Measurements from ENCODE around the gene DLGAP1. TPM values are rescaled to one million over a fixed set of nuclear protein-coding genes. Genes with fewer than 3 reads are reported as not detected.

The DLGAP1 gene
- total and polyA plus RNA-seq, 7 experiments from 2014 or later: 0.32 to 1.0 TPM; not detected in 5

DNA sequence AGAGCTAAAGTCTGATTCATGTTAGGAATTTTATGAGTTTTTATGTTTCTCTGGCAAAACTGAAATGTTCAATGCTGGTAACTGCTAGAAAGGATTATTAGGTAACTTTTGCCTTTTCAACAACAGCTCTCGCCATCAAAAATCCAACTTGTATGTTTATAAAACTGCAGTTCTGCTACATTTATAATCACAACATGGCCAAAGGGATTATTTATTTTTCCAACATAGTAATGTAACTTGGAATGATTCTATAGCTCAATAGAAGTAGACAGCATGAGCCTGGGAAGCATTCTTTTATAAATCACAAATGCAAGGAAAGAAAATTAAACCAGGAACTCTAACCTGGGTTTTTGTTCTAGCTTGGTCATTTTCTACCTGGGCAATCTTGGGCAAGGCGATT is 534.3 kb downstream of the DLGAP1 start:
- DNase-seq: no peak
- ChIA-PET CTCF (no interaction called here), POLR2A (no interaction called here)
- Mint-ChIP-seq H3K9me3 (no peaks in the 10 kb centered on the region), H3K27me3 (peaks cover 0 to 22% (median 20%) of the 10 kb centered on the region in 5 donors), H3K36me3 (no peaks in the 10 kb centered on the region), H3K4me3 (no peak overlapping the region), H3K4me1 (no peaks in the 10 kb centered on the region), H3K27ac (no peak overlapping the region)
- intact Hi-C loops (cut with micrococcal nuclease): no loop called here
- no peaks in the 10 kb centered on the region for H3K4me1 ChIP-seq (ENCODE audit: control insufficient read depth in 2 of 2, insufficient read depth in 2 of 2, low read length in 2 of 2)
- H3K4me3 ChIP-seq (ENCODE audit: low read length): no peak overlapping the region
- H3K36me3 ChIP-seq (ENCODE audit: control insufficient read depth in 2 of 3, insufficient read depth in 3 of 3, low read length in 3 of 3): no peaks in the 10 kb centered on the region
- H3K27me3 ChIP-seq (ENCODE audit: control insufficient read depth in 2 of 2, insufficient read depth in 2 of 2, low read length in 2 of 2): no peaks in the 10 kb centered on the region
- ATAC-seq: no peak
- H3K27ac ChIP-seq (ENCODE audit: low read depth, low read length): no peak overlapping the region
- no peaks in the 10 kb centered on the region for H3K9me3 ChIP-seq (ENCODE audit: control insufficient read depth in 2 of 3, low read length in 3 of 3)

DNA sequence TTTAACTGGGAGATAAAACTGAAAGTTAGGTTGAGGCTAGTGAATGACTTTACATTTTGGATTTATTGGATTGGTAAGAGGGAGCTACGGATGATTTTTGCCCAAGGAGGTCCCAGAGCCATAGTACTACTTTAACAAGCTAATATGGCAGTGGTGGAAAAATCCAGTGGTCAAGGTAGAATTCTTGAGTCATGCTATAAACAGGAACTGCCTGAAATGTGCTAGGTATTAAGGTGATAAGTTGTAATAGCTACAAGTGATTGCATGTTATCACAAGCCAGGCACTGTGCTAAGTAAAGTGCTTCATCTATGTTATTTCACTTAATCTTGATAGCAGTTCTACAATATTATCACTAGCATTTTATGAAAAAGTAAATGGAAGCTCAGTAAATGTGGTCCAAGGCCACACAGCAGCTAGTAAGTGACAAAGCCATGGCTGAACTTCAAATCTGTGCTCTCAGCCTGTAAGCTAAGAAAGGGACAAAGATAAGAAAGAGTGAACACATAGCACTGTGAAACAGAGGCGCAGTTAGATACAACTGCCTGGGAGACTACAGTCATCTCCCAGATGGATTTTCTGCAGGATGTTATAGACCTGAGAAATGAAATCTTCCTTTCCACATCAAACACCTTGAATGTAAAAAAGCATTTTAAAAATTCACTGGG is 535.6 kb downstream of the DLGAP1 start:
- no peaks in the 10 kb centered on the region for H3K4me1 ChIP-seq (ENCODE audit: control insufficient read depth in 2 of 2, insufficient read depth in 2 of 2, low read length in 2 of 2)
- DNase-seq: no peak
- no peak overlapping the region for H3K4me3 ChIP-seq (ENCODE audit: low read length)
- H3K36me3 Mint-ChIP-seq: no peaks in the 10 kb centered on the region
- no peaks in the 10 kb centered on the region for H3K4me1 Mint-ChIP-seq
- no peaks in the 10 kb centered on the region for H3K9me3 ChIP-seq (ENCODE audit: control insufficient read depth in 2 of 3, low read length in 3 of 3)
- ATAC-seq: no peak
- H3K27me3 ChIP-seq (ENCODE audit: control insufficient read depth in 2 of 2, insufficient read depth in 2 of 2, low read length in 2 of 2): no peaks in the 10 kb centered on the region
- H3K27ac ChIP-seq (ENCODE audit: low read depth, low read length): no peak overlapping the region
- no peaks in the 10 kb centered on the region for H3K36me3 ChIP-seq (ENCODE audit: control insufficient read depth in 2 of 3, insufficient read depth in 3 of 3, low read length in 3 of 3)
- no peak overlapping the region for H3K27ac Mint-ChIP-seq
- intact Hi-C loops (cut with micrococcal nuclease): no loop called here
- ChIA-PET POLR2A (no interaction called here), CTCF (no interaction called here)
- no peaks in the 10 kb centered on the region for H3K9me3 Mint-ChIP-seq
- H3K27me3 Mint-ChIP-seq: peaks cover 0 to 20% (median 13%) of the 10 kb centered on the region in 5 donors
- H3K4me3 Mint-ChIP-seq: no peak overlapping the region

DNA sequence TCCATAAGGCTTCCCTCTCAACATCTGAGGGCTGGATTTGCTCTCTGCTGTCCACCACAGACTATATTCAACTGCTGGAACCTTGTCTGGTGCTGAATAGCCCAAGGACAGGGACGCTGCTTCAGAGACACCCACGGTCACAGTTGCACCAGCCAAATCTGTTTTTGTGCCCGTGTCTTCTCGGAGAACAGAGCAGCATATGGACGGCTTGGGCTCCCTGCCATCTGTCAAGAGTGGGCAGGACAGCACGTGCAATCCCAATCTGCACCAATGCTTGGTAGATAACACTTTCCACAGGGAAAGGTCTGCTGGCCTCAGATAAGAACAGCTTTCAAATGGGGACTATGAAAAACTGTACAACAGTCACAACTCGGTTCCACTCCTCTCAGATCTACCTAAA is 539.0 kb downstream of the DLGAP1 start:
- Histone ChIP-seq H3K27ac (ENCODE audit: low read depth, low read length) (no peak overlapping the region), H3K4me1 (ENCODE audit: control insufficient read depth in 2 of 2, insufficient read depth in 2 of 2, low read length in 2 of 2) (no peaks in the 10 kb centered on the region), H3K36me3 (ENCODE audit: control insufficient read depth in 2 of 3, insufficient read depth in 3 of 3, low read length in 3 of 3) (no peaks in the 10 kb centered on the region), H3K27me3 (ENCODE audit: control insufficient read depth in 2 of 2, insufficient read depth in 2 of 2, low read length in 2 of 2) (no peaks in the 10 kb centered on the region), H3K4me3 (ENCODE audit: low read length) (no peak overlapping the region), H3K9me3 (ENCODE audit: control insufficient read depth in 2 of 3, low read length in 3 of 3) (no peaks in the 10 kb centered on the region)
- intact Hi-C loops (cut with micrococcal nuclease): no loop called here
- Mint-ChIP-seq H3K4me1 (no peaks in the 10 kb centered on the region), H3K27me3 (peaks cover 0 to 15% (median 9%) of the 10 kb centered on the region in 5 donors), H3K36me3 (no peaks in the 10 kb centered on the region), H3K9me3 (no peaks in the 10 kb centered on the region), H3K27ac (no peak overlapping the region), H3K4me3 (no peak overlapping the region)
- ChIA-PET CTCF (no interaction called here), POLR2A (no interaction called here)
- DNase-seq (no peak), ATAC-seq (no peak)

DNA sequence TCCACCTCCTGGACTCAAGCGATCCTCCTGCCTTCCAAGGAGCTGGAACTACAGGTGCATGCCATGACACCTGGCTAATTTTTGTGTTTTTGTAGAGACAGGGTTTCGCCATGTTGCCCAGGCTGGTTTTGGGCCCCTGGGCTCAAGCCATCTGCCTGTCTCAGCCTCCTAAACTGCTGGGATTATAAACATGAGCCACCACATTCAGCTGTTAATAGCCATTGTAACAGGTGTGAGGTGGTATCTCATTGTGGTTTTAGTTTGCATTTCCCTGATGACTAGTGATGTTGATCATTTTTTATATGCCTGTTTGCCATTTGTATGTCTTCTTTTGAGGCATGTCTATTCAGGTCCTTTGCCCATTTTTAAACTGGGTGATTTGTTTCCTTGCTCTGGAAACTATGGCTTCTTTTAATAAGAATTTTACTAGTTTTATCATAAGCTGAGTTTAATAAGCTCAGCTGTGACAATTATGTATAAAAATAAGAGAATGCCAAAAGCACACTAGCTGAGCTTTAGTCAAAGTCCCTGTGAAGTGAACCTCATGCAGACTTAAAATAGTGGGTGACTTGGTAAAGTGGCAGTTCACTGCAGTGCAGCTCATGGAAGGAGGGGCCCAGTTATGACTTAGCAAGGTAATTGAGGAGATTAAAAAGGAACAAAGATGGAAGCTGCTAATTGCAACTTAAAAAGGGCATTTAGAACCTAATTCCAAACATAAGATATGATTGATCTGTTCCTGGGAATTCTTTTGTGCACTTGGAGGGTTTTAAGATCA is 540.1 kb downstream of the DLGAP1 start:
- H3K4me1 Mint-ChIP-seq: no peaks in the 10 kb centered on the region
- DNase-seq (no peak), ATAC-seq (no peak)
- Histone ChIP-seq H3K9me3 (ENCODE audit: control insufficient read depth in 2 of 3, low read length in 3 of 3) (no peaks in the 10 kb centered on the region), H3K27me3 (ENCODE audit: control insufficient read depth in 2 of 2, insufficient read depth in 2 of 2, low read length in 2 of 2) (no peaks in the 10 kb centered on the region), H3K4me1 (ENCODE audit: control insufficient read depth in 2 of 2, insufficient read depth in 2 of 2, low read length in 2 of 2) (no peaks in the 10 kb centered on the region), H3K4me3 (ENCODE audit: low read length) (no peak overlapping the region), H3K27ac (ENCODE audit: low read depth, low read length) (no peak overlapping the region), H3K36me3 (ENCODE audit: control insufficient read depth in 2 of 3, insufficient read depth in 3 of 3, low read length in 3 of 3) (no peaks in the 10 kb centered on the region)
- POLR2A ChIA-PET: no interaction called here
- H3K27ac Mint-ChIP-seq: no peak overlapping the region
- no peaks in the 10 kb centered on the region for H3K36me3 Mint-ChIP-seq
- no peaks in the 10 kb centered on the region for H3K9me3 Mint-ChIP-seq
- H3K4me3 Mint-ChIP-seq: no peak overlapping the region
- CTCF ChIA-PET: interaction anchor here (0.7 kb wide), 1 partner anchor 14 kb away, joined by 3 read pairs; no protein-coding TSS in a partner anchor
- H3K27me3 Mint-ChIP-seq: peaks cover 2 to 11% (median 9%) of the 10 kb centered on the region in 5 donors
- intact Hi-C loops (cut with micrococcal nuclease): no loop called here

DNA sequence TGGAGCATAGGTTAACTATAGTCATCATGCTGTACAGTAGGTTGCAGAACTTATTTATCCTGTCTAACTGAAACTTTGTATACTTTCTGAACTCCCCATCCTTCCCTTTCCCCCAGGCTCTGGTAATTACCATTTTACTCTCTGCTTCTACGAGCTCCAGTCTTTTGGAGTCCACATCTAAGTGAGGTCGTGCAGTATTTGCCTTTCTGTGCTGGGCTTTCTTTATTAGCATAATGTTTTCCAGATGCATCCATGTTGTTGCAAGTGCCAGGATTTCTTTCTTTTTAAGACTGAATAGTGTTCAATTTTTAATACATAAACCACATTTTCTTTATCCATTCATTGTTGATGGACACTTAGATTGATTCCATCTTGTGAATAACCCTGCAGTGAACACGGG is 541.0 kb downstream of the DLGAP1 start:
- no peaks in the 10 kb centered on the region for H3K36me3 Mint-ChIP-seq
- no peaks in the 10 kb centered on the region for H3K9me3 ChIP-seq (ENCODE audit: control insufficient read depth in 2 of 3, low read length in 3 of 3)
- no peaks in the 10 kb centered on the region for H3K9me3 Mint-ChIP-seq
- no peaks in the 10 kb centered on the region for H3K27me3 ChIP-seq (ENCODE audit: control insufficient read depth in 2 of 2, insufficient read depth in 2 of 2, low read length in 2 of 2)
- H3K27ac ChIP-seq (ENCODE audit: low read depth, low read length): no peak overlapping the region
- ATAC-seq (no peak), DNase-seq (no peak)
- H3K27me3 Mint-ChIP-seq: peaks cover 2 to 9% (median 6%) of the 10 kb centered on the region in 5 donors
- H3K4me3 ChIP-seq (ENCODE audit: low read length): no peak overlapping the region
- no peak overlapping the region for H3K27ac Mint-ChIP-seq
- no peak overlapping the region for H3K4me3 Mint-ChIP-seq
- no peaks in the 10 kb centered on the region for H3K4me1 ChIP-seq (ENCODE audit: control insufficient read depth in 2 of 2, insufficient read depth in 2 of 2, low read length in 2 of 2)
- ChIA-PET CTCF (no interaction called here), POLR2A (no interaction called here)
- H3K4me1 Mint-ChIP-seq: no peaks in the 10 kb centered on the region
- H3K36me3 ChIP-seq (ENCODE audit: control insufficient read depth in 2 of 3, insufficient read depth in 3 of 3, low read length in 3 of 3): no peaks in the 10 kb centered on the region
- intact Hi-C loops (cut with micrococcal nuclease): no loop called here

DNA sequence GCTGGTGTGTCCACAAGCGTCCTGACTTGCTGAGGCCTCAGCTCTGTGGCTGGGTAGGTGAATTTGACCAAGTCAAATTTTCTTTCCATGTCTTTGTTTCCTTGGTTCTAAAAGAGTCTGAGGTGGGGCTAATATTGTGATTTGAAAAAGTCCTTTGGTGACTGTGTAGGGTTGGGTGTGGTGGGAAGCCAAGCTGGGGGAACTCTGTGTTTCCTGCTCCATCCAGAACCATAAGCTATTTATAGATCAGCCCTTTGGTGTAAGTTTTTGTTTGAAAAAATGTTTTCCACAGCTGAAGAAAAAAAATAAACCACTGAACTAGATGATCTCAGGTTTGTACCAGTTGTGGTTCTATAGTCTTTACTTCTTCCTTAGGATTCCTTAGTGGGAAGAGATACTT is 542.4 kb downstream of the DLGAP1 start:
- DNase-seq (no peak), ATAC-seq (no peak)
- Mint-ChIP-seq H3K36me3 (no peaks in the 10 kb centered on the region), H3K4me1 (no peaks in the 10 kb centered on the region), H3K9me3 (peaks cover 0 to under 1% (median 0%) of the 10 kb centered on the region in 11 donors), H3K27ac (no peak overlapping the region), H3K4me3 (no peak overlapping the region), H3K27me3 (peaks cover 0 to 2% (median 0%) of the 10 kb centered on the region in 5 donors)
- H3K27me3 ChIP-seq (ENCODE audit: control insufficient read depth in 2 of 2, insufficient read depth in 2 of 2, low read length in 2 of 2): no peaks in the 10 kb centered on the region
- ChIA-PET POLR2A (no interaction called here), CTCF (no interaction called here)
- H3K4me3 ChIP-seq (ENCODE audit: low read length): no peak overlapping the region
- H3K27ac ChIP-seq (ENCODE audit: low read depth, low read length): no peak overlapping the region
- intact Hi-C loops (cut with micrococcal nuclease): no loop called here
- H3K4me1 ChIP-seq (ENCODE audit: control insufficient read depth in 2 of 2, insufficient read depth in 2 of 2, low read length in 2 of 2): no peaks in the 10 kb centered on the region
- no peaks in the 10 kb centered on the region for H3K9me3 ChIP-seq (ENCODE audit: control insufficient read depth in 2 of 3, low read length in 3 of 3)
- no peaks in the 10 kb centered on the region for H3K36me3 ChIP-seq (ENCODE audit: control insufficient read depth in 2 of 3, insufficient read depth in 3 of 3, low read length in 3 of 3)

DNA sequence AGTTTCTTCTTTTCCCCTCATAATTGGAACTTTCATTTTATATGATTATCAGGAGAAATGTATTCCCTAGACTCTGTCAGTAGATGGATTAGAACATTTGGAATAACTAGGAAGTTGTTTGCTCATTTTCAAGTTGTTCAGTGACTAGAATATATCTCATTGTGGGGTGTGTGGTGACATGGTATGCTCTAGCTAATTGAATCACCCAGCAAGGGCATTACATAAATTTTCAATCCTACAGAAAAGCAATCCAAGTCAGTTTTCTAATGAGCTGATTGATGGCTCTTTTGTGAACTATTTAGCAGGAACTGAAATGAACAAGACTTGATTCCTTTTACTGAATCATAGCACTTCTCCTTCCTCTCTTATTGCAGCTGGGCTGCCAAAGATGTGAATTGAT is 543.7 kb downstream of the DLGAP1 start:
- DNase-seq: no peak
- no peaks in the 10 kb centered on the region for H3K4me1 Mint-ChIP-seq
- no peaks in the 10 kb centered on the region for H3K27me3 ChIP-seq (ENCODE audit: control insufficient read depth in 2 of 2, insufficient read depth in 2 of 2, low read length in 2 of 2)
- POLR2A ChIA-PET: no interaction called here
- no peak overlapping the region for H3K27ac ChIP-seq (ENCODE audit: low read depth, low read length)
- H3K4me3 Mint-ChIP-seq: no peak overlapping the region
- ATAC-seq: no peak
- peaks cover 0 to 3% (median 0%) of the 10 kb centered on the region in 11 donors for H3K9me3 Mint-ChIP-seq
- H3K36me3 Mint-ChIP-seq: no peaks in the 10 kb centered on the region
- H3K4me3 ChIP-seq (ENCODE audit: low read length): no peak overlapping the region
- CTCF ChIA-PET: interaction anchor here (0.7 kb wide), 1 partner anchor 10 kb away, joined by 3 read pairs; no protein-coding TSS in a partner anchor
- H3K27ac Mint-ChIP-seq: no peak overlapping the region
- H3K9me3 ChIP-seq (ENCODE audit: control insufficient read depth in 2 of 3, low read length in 3 of 3): no peaks in the 10 kb centered on the region
- no peaks in the 10 kb centered on the region for H3K4me1 ChIP-seq (ENCODE audit: control insufficient read depth in 2 of 2, insufficient read depth in 2 of 2, low read length in 2 of 2)
- H3K27me3 Mint-ChIP-seq: peaks cover 0 to 5% (median 2%) of the 10 kb centered on the region in 5 donors
- no peaks in the 10 kb centered on the region for H3K36me3 ChIP-seq (ENCODE audit: control insufficient read depth in 2 of 3, insufficient read depth in 3 of 3, low read length in 3 of 3)
- intact Hi-C loops (cut with micrococcal nuclease): no loop called here

All from naive thymus-derived CD4-positive, alpha-beta T cell (primary cell).